Measurements from ENCODE around the gene AFF1.
A peak's percentile ranks its signal among the peaks of the same experiment; 100 is the strongest.

AFF1 gene

DNA sequence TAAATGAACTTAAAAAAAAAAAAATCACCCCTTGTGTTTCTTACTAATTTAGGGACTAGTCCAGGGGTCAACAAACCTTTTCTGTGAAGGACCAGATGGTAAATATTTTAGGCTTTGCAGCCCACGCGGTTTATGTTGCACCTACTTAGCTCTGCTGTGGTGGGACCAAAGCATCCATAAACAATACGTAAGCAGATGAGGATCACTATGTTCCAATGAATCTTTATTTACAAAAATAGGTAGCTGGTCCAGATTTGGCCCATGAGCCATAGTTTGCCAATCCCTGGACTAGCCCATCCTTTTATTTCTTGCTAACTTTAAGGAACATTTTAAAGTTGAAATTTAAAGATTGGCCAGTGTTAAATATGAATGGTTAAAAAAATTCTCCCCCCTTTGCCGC, 95.3 kb downstream of the AFF1 start:
- DNase-seq (ENCODE audit: low read depth): no peak
- H3K4me3 ChIP-seq (ENCODE audit: low read depth, low read length): no peak overlapping the region
- TF ChIP-seq, protein P1, sequence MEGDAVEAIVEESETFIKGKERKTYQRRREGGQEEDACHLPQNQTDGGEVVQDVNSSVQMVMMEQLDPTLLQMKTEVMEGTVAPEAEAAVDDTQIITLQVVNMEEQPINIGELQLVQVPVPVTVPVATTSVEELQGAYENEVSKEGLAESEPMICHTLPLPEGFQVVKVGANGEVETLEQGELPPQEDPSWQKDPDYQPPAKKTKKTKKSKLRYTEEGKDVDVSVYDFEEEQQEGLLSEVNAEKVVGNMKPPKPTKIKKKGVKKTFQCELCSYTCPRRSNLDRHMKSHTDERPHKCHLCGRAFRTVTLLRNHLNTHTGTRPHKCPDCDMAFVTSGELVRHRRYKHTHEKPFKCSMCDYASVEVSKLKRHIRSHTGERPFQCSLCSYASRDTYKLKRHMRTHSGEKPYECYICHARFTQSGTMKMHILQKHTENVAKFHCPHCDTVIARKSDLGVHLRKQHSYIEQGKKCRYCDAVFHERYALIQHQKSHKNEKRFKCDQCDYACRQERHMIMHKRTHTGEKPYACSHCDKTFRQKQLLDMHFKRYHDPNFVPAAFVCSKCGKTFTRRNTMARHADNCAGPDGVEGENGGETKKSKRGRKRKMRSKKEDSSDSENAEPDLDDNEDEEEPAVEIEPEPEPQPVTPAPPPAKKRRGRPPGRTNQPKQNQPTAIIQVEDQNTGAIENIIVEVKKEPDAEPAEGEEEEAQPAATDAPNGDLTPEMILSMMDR (IDR thresholded peaks at IDR 0.05; ENCODE audit: low read depth, low read length, missing control alignments): no peak
- in situ Hi-C loops (cut with HindIII; ENCODE audit: low sequenced_read_pairs): no loop called here

DNA sequence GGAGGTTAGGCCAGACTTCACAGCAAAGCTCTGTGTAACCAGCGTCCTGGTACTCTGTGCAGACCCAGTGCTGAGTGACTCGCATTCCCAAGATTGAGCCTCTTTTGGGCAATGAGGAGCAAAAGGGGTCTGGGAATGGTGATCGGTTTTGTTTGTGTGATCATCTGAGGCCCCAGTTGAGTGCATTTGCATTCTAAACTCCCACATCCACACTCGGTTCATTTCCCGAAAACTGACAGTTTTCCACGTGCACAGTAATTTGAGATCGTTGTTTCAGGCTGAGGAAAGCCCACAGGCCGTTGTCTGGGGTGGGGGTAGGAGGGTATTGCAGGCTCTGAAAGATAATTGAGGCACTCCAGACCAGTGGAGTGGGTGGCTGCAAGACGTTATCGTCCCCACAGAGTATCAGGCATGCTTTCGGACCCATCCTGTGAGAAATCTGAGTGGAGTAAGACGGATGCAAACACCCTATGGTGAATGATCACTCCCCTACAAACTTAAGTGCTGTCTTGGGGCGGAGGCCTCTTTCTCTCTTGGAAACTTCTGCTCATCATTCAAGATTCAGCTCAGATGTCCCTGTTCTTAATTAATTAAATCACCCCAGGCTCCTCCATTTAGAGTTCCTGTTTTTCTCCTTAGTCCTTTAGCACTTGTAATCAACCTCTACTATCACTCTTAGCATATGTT, 96.1 kb downstream of the AFF1 start:
- in situ Hi-C loops (cut with HindIII; ENCODE audit: low sequenced_read_pairs): no loop called here
- TF ChIP-seq, protein P1 (IDR thresholded peaks at IDR 0.05; ENCODE audit: low read depth, low read length, missing control alignments): no peak
- no peak for DNase-seq (ENCODE audit: low read depth)
- no peak overlapping the region for H3K4me3 ChIP-seq (ENCODE audit: low read depth, low read length)

DNA sequence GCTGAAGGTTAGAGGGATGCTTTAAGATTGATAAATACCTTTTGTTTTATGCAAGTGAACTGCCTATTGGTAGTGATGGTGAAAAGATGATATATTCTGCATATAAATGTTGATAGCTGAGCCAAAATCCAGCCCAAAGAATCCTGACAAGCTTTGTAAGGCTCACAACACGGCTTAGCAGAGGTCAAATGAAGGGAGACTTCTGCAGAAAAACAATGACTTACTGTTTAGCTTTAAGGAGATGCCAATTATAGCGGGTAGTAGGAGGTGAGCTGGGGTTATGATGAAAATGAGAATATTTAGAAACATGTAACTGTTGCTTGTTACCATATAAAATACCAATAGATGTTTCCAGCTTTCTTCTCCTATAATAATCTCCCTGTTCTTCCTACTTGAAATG, 97.1 kb downstream of the AFF1 start:
- DNase-seq (ENCODE audit: low read depth): no peak
- H3K4me3 ChIP-seq (ENCODE audit: low read depth, low read length): no peak overlapping the region
- in situ Hi-C loops (cut with HindIII; ENCODE audit: low sequenced_read_pairs): no loop called here
- TF ChIP-seq, protein P1 (IDR thresholded peaks at IDR 0.05; ENCODE audit: low read depth, low read length, missing control alignments): no peak

DNA sequence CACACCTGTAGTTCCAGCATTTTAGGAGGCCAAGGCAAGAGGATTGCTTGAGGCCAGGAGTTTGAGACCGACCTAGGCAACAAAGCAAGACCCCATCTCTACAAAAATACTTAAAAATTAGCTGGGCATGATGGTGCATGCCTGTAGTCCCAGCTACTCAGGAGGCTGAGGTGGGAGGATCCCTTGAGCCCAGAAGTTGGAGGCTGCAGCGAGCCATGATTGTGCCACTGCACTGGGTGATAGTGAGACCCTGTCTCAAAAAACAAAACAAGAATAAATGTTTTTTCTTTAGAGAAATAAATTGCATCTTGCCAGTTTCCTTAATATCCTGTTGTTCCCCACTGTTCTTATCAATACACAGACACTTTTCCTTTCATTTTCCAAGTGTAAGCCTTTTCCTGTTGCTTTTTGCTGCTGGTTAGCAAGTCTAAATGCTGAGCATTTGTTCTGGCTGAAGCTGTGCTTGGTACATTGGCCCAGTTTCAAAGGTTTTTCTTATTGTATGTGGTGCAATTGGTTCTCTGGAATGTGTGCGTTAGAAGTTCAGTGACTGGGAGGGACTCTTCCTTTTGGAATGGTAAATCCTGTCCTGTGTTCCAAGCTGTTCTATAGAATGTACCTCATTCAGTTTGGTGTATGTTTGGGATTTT, 98.2 kb downstream of the AFF1 start:
- in situ Hi-C loops (cut with HindIII; ENCODE audit: low sequenced_read_pairs): no loop called here
- H3K4me3 ChIP-seq (ENCODE audit: low read depth, low read length): no peak overlapping the region
- DNase-seq (ENCODE audit: low read depth): peak; percentile 80
- TF ChIP-seq, protein P1 (IDR thresholded peaks at IDR 0.05; ENCODE audit: low read depth, low read length, missing control alignments): no peak

DNA sequence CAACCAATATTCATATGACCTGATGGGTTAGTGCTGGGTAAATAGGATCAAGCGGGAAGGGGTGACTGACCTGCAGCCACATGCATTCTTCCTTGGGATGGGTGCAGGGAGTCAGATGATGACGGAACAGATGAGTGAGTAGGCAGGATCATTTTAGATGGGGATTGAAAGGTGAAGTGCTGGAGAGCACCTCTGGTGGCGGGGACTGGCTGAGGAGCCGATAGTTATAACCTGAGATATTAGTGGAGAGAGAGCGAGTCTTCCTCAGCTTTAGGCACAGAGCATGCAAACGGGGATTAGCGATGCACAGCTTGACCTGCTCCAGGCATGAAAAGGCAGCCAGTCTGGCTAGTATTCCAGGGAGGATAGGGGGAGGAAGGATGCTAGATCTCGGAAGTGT, 99.1 kb downstream of the AFF1 start:
- TF ChIP-seq, protein P1 (IDR thresholded peaks at IDR 0.05; ENCODE audit: low read depth, low read length, missing control alignments): no peak
- no peak for DNase-seq (ENCODE audit: low read depth)
- H3K4me3 ChIP-seq (ENCODE audit: low read depth, low read length): no peak overlapping the region
- in situ Hi-C loops (cut with HindIII; ENCODE audit: low sequenced_read_pairs): no loop called here

DNA sequence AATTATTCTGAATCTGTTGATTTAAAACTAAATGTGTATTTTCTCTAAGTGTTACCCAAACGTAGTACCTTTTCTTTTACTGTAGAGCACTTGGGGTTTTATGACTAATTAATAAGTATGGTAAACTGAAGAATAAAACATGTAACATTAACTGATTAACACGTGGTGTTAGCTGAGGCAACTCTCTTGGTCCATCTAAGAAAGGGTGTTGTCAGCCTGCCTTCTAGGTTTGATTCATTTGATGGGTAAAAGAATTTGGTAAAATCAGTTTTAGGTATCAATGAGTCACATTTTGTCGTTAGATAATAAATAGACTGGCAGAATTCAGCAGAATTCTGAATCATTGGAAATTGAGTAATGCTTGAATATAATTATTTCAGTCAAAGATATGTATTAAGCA, 99.7 kb downstream of the AFF1 start:
- in situ Hi-C loops (cut with HindIII; ENCODE audit: low sequenced_read_pairs): no loop called here
- TF ChIP-seq, protein P1 (IDR thresholded peaks at IDR 0.05; ENCODE audit: low read depth, low read length, missing control alignments): no peak
- DNase-seq (ENCODE audit: low read depth): no peak
- H3K4me3 ChIP-seq (ENCODE audit: low read depth, low read length): no peak overlapping the region

Data from astrocyte of the cerebellum (primary cell).